Measurements from ENCODE around the gene COG4.
"Not testable (repeated sequence)": the region's sequence is repeated elsewhere in the genome, so short reads cannot be mapped to it uniquely, and the experiment has no call there.

Gene COG4

DNA sequence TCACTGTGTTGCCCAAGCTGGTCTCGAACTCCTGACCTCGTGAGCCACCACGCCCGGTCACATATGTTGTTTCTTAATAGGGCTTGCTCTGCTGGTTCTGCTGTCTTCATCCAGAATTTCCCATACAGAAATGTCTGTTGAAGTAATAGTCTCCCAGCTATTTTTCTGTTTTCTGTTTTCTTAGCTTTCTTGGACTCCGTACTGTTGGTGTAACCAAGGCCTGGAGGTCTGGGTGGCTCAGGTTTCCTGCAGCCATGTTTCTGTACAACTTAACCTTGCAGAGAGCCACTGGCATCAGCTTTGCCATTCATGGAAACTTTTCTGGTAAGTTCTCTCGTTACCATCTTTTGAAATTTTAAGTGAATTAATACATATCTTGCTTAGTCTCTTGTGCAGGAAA lies 3.0 kb upstream of the COG4 start:
- DNase-seq (ENCODE audit: low read depth) = peak; percentile 15

DNA sequence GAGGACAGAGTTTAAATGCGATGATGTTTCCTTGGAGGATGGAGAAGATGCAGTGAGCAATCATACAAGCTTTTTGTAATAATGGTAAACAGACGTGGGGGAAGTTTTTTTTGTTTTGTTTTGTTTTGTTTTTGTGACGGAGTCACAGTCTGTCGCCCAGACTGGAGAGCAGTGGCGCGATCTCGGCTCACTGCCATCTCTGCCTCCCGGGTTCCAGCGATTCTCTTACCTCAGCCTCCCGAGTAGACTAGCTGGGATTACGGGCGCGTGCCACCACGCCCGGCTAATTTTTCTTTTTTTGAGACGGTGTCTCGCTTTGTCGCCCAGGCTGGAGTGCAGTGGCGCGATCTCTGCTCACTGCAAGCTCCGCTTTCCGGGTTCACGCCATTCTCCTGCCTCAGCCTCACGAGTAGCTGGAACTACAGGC lies 1.1 kb upstream of the COG4 start:
- DNase-seq (ENCODE audit: low read depth) = not testable (repeated sequence)

- DNase-seq (ENCODE audit: low read depth) = peak; percentile 27
Observed at GRCh38 chr16:70523743-70524398, 517 bp upstream of the COG4 start, which contains the start of gene SF3B3. Gene SF3B3 (plus strand): TSS chr16:70523816. CDS start chr16:70526657, 2,841 bp downstream.

- no peak for DNase-seq (ENCODE audit: low read depth)
Observed at GRCh38 chr16:70522216-70523075, 908 bp downstream of the COG4 start.

DNA sequence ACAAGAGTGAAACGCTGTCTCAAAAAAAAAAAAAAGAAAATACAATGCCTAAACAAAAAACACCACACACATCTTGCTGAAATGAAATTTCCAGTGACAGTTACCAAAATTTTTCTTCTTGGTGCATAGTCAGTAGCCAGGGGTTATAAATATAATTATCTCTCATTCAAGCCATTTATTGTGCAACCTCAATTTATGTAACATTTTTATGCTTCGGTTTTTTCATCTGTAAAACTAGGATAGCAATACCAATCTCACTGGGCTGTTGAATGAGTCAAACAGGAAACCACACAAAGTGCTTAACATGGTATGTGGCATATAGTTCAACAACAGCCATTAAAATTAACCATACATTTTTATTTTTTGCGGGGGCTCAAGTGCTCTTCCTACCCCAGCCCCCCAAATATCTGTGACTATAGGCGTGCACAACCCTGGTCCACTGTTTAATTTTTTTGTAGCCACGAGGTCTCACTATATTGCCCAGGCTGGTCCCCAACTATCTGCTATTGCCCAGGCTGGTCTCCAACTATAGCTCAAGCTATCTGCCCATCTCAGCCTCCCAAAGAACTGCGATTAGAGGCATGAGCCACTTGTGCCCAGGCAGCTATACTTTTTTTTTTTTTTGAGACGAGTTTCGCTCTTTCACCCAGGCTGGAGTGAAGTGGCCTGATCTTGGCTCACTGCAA lies 2.6 kb downstream of the COG4 start:
- DNase-seq (ENCODE audit: low read depth) = peak; percentile 87

DNA sequence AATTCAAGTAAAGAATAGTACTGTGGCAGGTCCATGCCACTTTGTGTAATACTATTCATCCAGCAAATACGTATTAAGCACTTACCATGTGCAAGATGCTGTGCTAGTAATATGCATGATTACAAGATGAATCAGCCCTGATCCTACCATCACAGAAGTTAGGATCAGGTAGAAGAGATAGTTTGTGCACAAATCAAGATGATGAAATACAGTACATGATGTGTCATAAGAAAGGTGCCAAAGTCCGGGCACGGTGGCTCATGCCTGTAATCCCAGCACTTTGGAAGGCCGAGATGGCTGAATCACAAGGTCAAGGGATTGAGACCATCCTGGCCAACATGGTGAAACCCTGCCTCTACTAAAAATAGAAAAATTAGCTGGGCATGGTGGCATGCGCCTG lies 10.9 kb downstream of the COG4 start:
- DNase-seq (ENCODE audit: low read depth) = peak; percentile 78

GRCh38 chr16:70511833-70512232 lies 11.5 kb downstream of the COG4 start:
- no peak for DNase-seq (ENCODE audit: low read depth)

DNA sequence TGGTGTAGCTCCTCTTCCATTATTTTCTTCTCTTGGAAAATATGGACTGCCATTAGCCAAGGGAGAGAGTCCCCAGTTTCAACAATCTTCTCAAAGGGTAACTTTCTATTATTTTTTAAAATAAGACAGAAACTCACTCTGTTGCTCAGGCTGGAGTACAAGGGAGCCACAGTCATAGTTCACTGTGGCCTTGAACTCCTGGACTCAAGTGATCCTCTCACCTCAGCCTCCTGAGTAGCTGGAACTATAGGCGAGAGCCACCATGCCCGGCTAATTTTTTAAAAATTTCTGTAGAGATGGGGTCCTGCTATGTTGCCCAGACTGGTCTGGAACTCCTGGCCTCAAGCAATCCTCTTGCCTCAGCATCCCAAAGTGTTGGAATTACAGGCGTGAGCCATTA lies 13.1 kb downstream of the COG4 start:
- no peak for DNase-seq (ENCODE audit: low read depth)

- no peak for DNase-seq (ENCODE audit: low read depth)
Observed at GRCh38 chr16:70508752-70509151, 14.6 kb downstream of the COG4 start.

- DNase-seq (ENCODE audit: low read depth) = no peak
Observed at GRCh38 chr16:70496513-70496912, 26.8 kb downstream of the COG4 start.

GRCh38 chr16:70495425-70496182 lies 27.8 kb downstream of the COG4 start:
- DNase-seq (ENCODE audit: low read depth) = no peak

DNA sequence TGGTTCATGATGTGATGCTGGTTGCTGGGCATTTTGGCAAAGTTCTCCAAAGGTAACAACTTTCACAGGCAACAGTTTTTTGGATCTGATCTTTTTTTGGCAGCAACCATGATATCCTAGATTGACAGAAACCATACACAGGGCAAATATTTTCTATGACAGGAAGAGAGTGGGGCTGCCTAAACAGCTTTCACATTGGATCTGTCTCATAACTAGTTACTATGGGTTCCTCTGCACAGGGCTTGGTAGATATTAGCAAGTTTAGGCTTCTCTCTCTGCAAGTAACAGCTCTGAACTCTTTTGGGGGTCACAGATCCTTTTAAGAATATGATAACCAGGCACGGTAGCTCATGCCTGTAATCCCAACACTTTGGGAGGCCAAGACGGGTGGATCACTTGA lies 28.6 kb downstream of the COG4 start:
- no peak for DNase-seq (ENCODE audit: low read depth)

DNA sequence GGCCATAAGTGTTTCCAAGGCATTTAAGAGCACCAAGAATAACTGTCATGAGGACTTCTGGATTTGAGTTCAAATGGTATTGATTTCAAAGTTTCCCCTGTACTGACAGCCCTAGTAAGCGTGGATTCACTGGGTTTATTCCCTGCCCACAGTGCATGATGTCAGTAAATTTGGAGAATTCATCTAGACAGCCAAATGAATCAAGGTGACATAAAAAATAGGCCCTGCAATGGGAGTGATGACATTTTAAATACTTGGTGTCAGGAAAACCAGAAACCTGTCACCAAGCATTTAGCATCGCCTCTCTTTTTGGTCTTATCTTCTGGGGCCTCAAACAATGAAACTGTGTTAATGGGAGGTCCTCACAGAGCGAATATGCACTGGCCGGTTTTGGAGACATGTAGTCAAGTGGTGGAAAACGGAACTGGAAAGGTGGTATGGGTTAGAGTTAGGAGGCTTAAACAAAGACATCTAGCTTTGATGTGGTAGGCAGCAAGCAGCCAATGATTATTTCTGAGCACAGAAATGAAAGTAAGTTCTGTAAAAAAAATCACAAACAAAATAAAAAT lies 29.1 kb downstream of the COG4 start:
- no peak for DNase-seq (ENCODE audit: low read depth)

DNA sequence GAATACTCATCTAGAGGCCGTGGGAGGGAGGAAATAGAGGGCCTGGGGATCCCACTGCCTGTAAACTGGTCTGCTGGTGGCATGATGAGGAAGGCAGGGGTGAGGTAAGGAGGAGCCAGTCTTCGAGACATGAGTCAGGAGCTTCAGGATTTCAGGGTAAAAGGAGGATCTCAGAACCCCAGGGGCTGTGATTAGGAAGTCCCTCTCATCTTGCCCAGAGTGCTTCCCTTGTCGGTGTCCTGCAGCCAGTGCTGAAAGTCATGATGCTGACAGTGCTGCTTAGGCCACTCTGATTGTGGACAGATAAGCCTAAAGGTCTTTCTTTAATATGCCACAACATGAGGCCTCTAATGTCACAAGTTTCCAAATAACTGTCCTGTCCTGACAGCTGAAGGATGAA lies 29.6 kb downstream of the COG4 start:
- DNase-seq (ENCODE audit: low read depth) = no peak

DNA sequence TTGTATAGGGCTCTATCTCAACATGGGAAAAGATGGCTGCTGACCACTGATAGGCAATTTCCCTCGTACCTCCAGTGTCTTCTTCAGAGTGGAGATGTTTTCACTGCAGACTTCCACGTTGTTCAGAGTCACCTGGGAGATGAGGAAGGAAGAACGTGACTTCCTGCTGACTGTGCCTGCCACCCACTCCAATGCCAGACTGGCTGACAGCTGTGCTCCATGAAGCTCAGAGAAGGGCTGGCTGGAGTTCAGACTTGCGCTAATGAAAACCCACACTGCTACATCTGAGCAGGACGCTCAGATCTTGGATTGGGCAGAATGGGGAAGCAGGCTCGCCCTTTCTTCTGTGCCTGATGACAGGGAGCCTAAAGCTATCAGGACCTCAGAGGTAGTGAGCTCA lies 33.1 kb downstream of the COG4 start:
- no peak for DNase-seq (ENCODE audit: low read depth)

- DNase-seq (ENCODE audit: low read depth) = no peak
Observed at GRCh38 chr16:70484867-70485266, 38.5 kb downstream of the COG4 start.

DNA sequence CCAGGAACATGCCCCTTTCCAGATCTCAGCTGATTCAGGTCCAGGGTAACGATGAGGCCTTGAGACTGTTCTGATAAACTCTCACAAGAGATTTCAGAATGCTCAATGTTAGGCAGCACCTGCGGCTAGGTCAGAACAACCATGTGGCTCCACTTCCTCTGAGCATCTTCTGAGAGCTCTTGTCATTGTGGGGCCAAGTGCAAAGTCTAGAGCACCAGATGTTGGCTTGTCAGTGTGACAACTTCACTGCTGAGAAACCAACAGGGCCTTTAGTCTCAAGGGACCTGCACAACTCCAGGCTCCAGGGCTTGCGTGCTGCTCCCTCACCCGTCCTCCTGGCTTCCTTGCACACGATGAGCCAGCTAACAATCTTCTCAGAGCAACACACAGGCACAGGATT lies 39.9 kb downstream of the COG4 start:
- DNase-seq (ENCODE audit: low read depth) = no peak

GRCh38 chr16:70482624-70483023 lies 40.7 kb downstream of the COG4 start:
- DNase-seq (ENCODE audit: low read depth) = no peak

GRCh38 chr16:70481929-70482536 lies 41.3 kb downstream of the COG4 start:
- DNase-seq (ENCODE audit: low read depth) = peak; percentile 32

- no peak for DNase-seq (ENCODE audit: low read depth)
Observed at GRCh38 chr16:70480127-70481105, 42.9 kb downstream of the COG4 start.

All from iris pigment epithelial cell (primary cell).